Left lung (tissue), 10 donors: ENCODE results near the gene KRT12. TPM values are rescaled to one million over a fixed set of nuclear protein-coding genes. Genes with fewer than 3 reads are reported as not detected.

Source experiments
- ATAC-seq: fragments of 200-7000 bp; cut with Tn5 transposase; one replicate; pipeline ENCODE4 v1.9.1; 2020; ENCODE audit warnings: moderate library complexity
- DNase-seq, 4 donors: peaks; one replicate each; pipeline ENCODE4 v3.0.0-alpha.2; 2013 to 2020
- H3K27ac ChIP-seq, 2 donors: fragments of 200-600 bp; sonication (generic) in 1 of 2; one replicate each; pipeline versions ENCODE4 v1.5.0 to v1.8.0; 2020 to 2021
- H3K27me3 ChIP-seq, 2 donors: fragments of 200-600 bp; sonication (generic) in 1 of 2; one replicate each; pipeline versions ENCODE4 v1.5.0 to v1.8.0; 2020 to 2021
- H3K36me3 ChIP-seq, 2 donors: fragments of 200-600 bp; sonication (generic) in 1 of 2; one replicate each; pipeline versions ENCODE4 v1.5.0 to v1.8.0; 2020 to 2021
- H3K4me1 ChIP-seq, 2 donors: fragments of 200-600 bp; one replicate each; pipeline ENCODE4 v1.8.0; 2021
- H3K4me3 ChIP-seq, 2 donors: fragments of 200-600 bp; sonication (generic) in 1 of 2; one replicate each; pipeline versions ENCODE4 v1.5.0 to v1.8.0; 2020 to 2021; ENCODE audit warnings: mild to moderate bottlenecking in 1 of 2
- H3K9me3 ChIP-seq, 2 donors: fragments of 200-600 bp; sonication (generic) in 1 of 2; one replicate each; pipeline versions ENCODE4 v1.5.0 to v1.8.0; 2020 to 2021
- CTCF ChIP-seq, 2 donors: fragments of 200-600 bp; sonication (generic) in 1 of 2; IDR thresholded peaks; one replicate each; pipeline versions ENCODE4 v1.5.0 to v1.8.0; 2021; ENCODE audit warnings: antibody characterized with exemption in 2 of 2
- intact Hi-C, 2 donors: fragments of 100-400 bp; cut with DNase I; formaldehyde crosslinking; loops; one replicate each; pipeline versions ENCODE4 v1.11.2 to v1.14.2; 2022
- polyA plus RNA-seq, 6 donors: library from polyadenylated mRNA; unstranded; fragments of 120-200 nt; gene quantifications; one replicate each; pipeline ENCODE4 v1.2.1, GENCODE V29; 2013; ENCODE audit not compliant: insufficient read length in 6 of 6
- total RNA-seq, 2 donors: library from RNA; stranded (reverse); fragmentation: NEBNext Ultra II Directional; extraction: Animal tissue kit (Norgen Biotek cat#: 25700); gene quantifications; one replicate each; pipeline ENCODE4 v1.2.1, GENCODE V29; 2021
- donor health status: DM: no; HTN: yes; CAD: no.
- donor health status: DM: no; HTN: no; CAD: no.

KRT12 gene
- total and polyA plus RNA-seq, 8 donors = 0.10 to 0.26 (median 0.21) TPM; not detected in 5

- H3K4me3 ChIP-seq = no peak overlapping the region
- intact Hi-C loops = no loop called here
- peaks cover 0 to 26% of the 10 kb centered on the region in 2 donors for H3K27me3 ChIP-seq
- no peak for ATAC-seq
- no peaks in the 10 kb centered on the region for H3K9me3 ChIP-seq
- H3K4me1 ChIP-seq = no peaks in the 10 kb centered on the region
- H3K27ac ChIP-seq = no peak overlapping the region
- DNase-seq = no peak
- TF ChIP-seq CTCF (IDR thresholded peaks at IDR 0.05) = no peak
- no peaks in the 10 kb centered on the region for H3K36me3 ChIP-seq
Observed at GRCh38 chr17:40873255-40873654, 6.2 kb upstream of the KRT12 start.

DNA sequence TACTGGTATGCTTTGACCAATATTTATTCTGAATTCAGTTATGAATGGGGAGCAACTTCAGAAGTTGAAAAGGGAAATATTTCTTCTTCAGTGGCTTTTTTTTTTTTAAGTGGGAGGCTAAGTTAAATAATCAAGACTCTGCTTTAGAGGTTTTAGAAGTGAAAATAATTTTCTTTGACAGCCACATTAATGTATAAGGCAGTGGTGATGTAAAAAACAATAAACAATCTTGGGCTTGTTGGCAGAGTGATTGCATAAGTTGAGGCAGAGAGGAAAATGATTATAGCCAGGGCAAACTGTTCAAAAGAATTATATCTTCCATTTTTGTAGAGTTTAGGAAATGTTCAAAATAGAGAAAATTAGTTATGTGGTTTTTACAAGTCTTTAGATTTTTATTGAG lies 5.4 kb upstream of the KRT12 start:
- Histone ChIP-seq H3K4me1 (no peaks in the 10 kb centered on the region), H3K27me3 (peaks cover 0 to 26% of the 10 kb centered on the region in 2 donors), H3K9me3 (no peaks in the 10 kb centered on the region), H3K4me3 (no peak overlapping the region), H3K27ac (no peak overlapping the region), H3K36me3 (no peaks in the 10 kb centered on the region)
- DNase-seq = no peak
- intact Hi-C loops = no loop called here
- TF ChIP-seq CTCF (IDR thresholded peaks at IDR 0.05) = no peak
- ATAC-seq = no peak

DNA sequence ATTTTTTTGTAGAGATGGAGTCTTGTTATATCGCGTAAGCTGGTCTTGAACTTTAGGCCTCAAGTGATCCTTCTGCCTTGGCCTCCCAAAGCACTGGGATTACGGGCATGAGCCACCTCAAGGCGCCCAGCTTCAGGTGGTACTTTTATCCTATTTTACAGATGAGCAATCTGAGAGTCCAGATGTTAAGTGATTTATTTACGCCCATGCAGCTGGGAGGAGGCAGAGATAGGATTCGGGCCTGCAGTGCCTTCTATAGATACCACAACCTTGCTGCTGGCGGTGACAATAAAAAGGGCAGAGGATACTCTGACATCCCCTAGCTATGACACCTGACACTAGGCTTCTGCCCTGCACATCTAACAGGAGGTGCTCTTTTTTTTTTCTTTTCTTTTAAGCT lies 4.3 kb upstream of the KRT12 start:
- H3K36me3 ChIP-seq = no peaks in the 10 kb centered on the region
- H3K4me3 ChIP-seq = no peak overlapping the region
- ATAC-seq = no peak

GRCh38 chr17:40870136-40870535 lies 3.1 kb upstream of the KRT12 start:
- no peak for TF ChIP-seq CTCF (IDR thresholded peaks at IDR 0.05)
- ATAC-seq (no peak), DNase-seq (no peak)

More for the DNA sequence above, 4.3 kb upstream of the KRT12 start:
- no peaks in the 10 kb centered on the region for H3K9me3 ChIP-seq
- no peak for DNase-seq
- no peak overlapping the region for H3K27ac ChIP-seq
- peaks cover 0 to 26% of the 10 kb centered on the region in 2 donors for H3K27me3 ChIP-seq
- no peaks in the 10 kb centered on the region for H3K4me1 ChIP-seq
- intact Hi-C loops = no loop called here
- TF ChIP-seq CTCF (IDR thresholded peaks at IDR 0.05) = no peak

GRCh38 chr17:40864661-40865390 lies 2.2 kb downstream of the KRT12 start:
- peaks cover 0 to 27% of the 10 kb centered on the region in 2 donors for H3K27me3 ChIP-seq
- TF ChIP-seq CTCF (IDR thresholded peaks at IDR 0.05) = no peak
- DNase-seq = peak in 1 of 4 donors; percentile 47
- H3K4me1 ChIP-seq = no peaks in the 10 kb centered on the region
- no peaks in the 10 kb centered on the region for H3K36me3 ChIP-seq
- H3K4me3 ChIP-seq = no peak overlapping the region
- intact Hi-C loops = no loop called here
- ATAC-seq = no peak
- no peaks in the 10 kb centered on the region for H3K9me3 ChIP-seq
- H3K27ac ChIP-seq = no peak overlapping the region

More at GRCh38 chr17:40870136-40870535, 3.1 kb upstream of the KRT12 start:
- Histone ChIP-seq H3K4me1 (no peaks in the 10 kb centered on the region), H3K4me3 (no peak overlapping the region), H3K27me3 (peaks cover 0 to 26% of the 10 kb centered on the region in 2 donors), H3K27ac (no peak overlapping the region), H3K36me3 (no peaks in the 10 kb centered on the region), H3K9me3 (no peaks in the 10 kb centered on the region)
- intact Hi-C loops = no loop called here
